ENCODE results near the gene AGPS. TPM values are rescaled to one million over a fixed set of nuclear protein-coding genes. Genes with fewer than 3 reads are reported as not detected.

AGPS gene
- total and polyA plus RNA-seq, 2 donors (not counting 1 experiment from before 2014, with no cell fraction given), result 15.9 to 18.0 TPM

- Histone ChIP-seq H2AFZ (ENCODE audit: low read length) (no peak overlapping the region), H3K4me3 (replicated peaks in 1 of 4; ENCODE audit: control extremely low read depth in 1 of 4, insufficient read depth in 1 of 4, low read depth in 3 of 4, low read length in 4 of 4) (no peak overlapping the region), H3K4me1 (ENCODE audit: control insufficient read depth, extremely low read depth, insufficient read depth, low read length) (no peaks in the 10 kb centered on the region), H3K4me2 (ENCODE audit: extremely low read depth, insufficient read depth, low read length) (no peak overlapping the region), H3K36me3 (ENCODE audit: control insufficient read depth, insufficient read depth, low read length) (no peaks in the 10 kb centered on the region), H3K9ac (ENCODE audit: insufficient read depth, low read length) (no peak overlapping the region), H3K79me2 (ENCODE audit: control insufficient read depth, insufficient read depth, low read length) (no peaks in the 10 kb centered on the region), H3K27me3 (ENCODE audit: control insufficient read depth, insufficient read depth, low read length) (no peaks in the 10 kb centered on the region), H4K20me1 (ENCODE audit: control insufficient read depth, extremely low read depth, insufficient read depth, low read length) (no peaks in the 10 kb centered on the region), H3K27ac (ENCODE audit: insufficient read depth, low read length) (no peak overlapping the region), H3K9me3 (ENCODE audit: control insufficient read depth, insufficient read depth, low read depth, low read length) (no peaks in the 10 kb centered on the region)
- TF ChIP-seq EZH2 (IDR thresholded peaks at IDR 0.05; ENCODE audit: low read length, missing control alignments), result no peak
- TF ChIP-seq CTCF (conservative IDR thresholded peaks at IDR 0.05 in 1 of 2, IDR thresholded peaks at IDR 0.05 in 1 of 2; ENCODE audit: low read depth in 1 of 2, low read length in 2 of 2), result no peak
- DNase-seq (ENCODE audit: low read depth in 2 of 2), result no peak
Observed at GRCh38 chr2:177380181-177380580, 12.4 kb upstream of the AGPS start.

GRCh38 chr2:177383935-177384334, 8.6 kb upstream of the AGPS start:
- H2AFZ ChIP-seq (ENCODE audit: low read length), result no peak overlapping the region
- TF ChIP-seq CTCF (conservative IDR thresholded peaks at IDR 0.05 in 1 of 2, IDR thresholded peaks at IDR 0.05 in 1 of 2; ENCODE audit: low read depth in 1 of 2, low read length in 2 of 2) (no peak), EZH2 (IDR thresholded peaks at IDR 0.05; ENCODE audit: low read length, missing control alignments) (no peak)
- H3K4me2 ChIP-seq (ENCODE audit: extremely low read depth, insufficient read depth, low read length), result no peak overlapping the region
- H4K20me1 ChIP-seq (ENCODE audit: control insufficient read depth, extremely low read depth, insufficient read depth, low read length), result no peaks in the 10 kb centered on the region
- H3K4me1 ChIP-seq (ENCODE audit: control insufficient read depth, extremely low read depth, insufficient read depth, low read length), result no peaks in the 10 kb centered on the region
- H3K27me3 ChIP-seq (ENCODE audit: control insufficient read depth, insufficient read depth, low read length), result no peaks in the 10 kb centered on the region
- H3K36me3 ChIP-seq (ENCODE audit: control insufficient read depth, insufficient read depth, low read length), result no peaks in the 10 kb centered on the region
- no peak overlapping the region for H3K9ac ChIP-seq (ENCODE audit: insufficient read depth, low read length)
- H3K27ac ChIP-seq (ENCODE audit: insufficient read depth, low read length), result no peak overlapping the region
- no peaks in the 10 kb centered on the region for H3K9me3 ChIP-seq (ENCODE audit: control insufficient read depth, insufficient read depth, low read depth, low read length)
- no peak for DNase-seq (ENCODE audit: low read depth in 2 of 2)
- H3K79me2 ChIP-seq (ENCODE audit: control insufficient read depth, insufficient read depth, low read length), result no peaks in the 10 kb centered on the region
- no peak overlapping the region for H3K4me3 ChIP-seq (replicated peaks in 1 of 4; ENCODE audit: control extremely low read depth in 1 of 4, insufficient read depth in 1 of 4, low read depth in 3 of 4, low read length in 4 of 4)

- Histone ChIP-seq H4K20me1 (ENCODE audit: control insufficient read depth, extremely low read depth, insufficient read depth, low read length) (no peaks in the 10 kb centered on the region), H3K36me3 (ENCODE audit: control insufficient read depth, insufficient read depth, low read length) (no peaks in the 10 kb centered on the region), H3K9me3 (ENCODE audit: control insufficient read depth, insufficient read depth, low read depth, low read length) (no peaks in the 10 kb centered on the region), H3K27me3 (ENCODE audit: control insufficient read depth, insufficient read depth, low read length) (no peaks in the 10 kb centered on the region), H3K4me3 (replicated peaks in 1 of 4; ENCODE audit: control extremely low read depth in 1 of 4, insufficient read depth in 1 of 4, low read depth in 3 of 4, low read length in 4 of 4) (no peak overlapping the region), H3K27ac (ENCODE audit: insufficient read depth, low read length) (no peak overlapping the region), H3K4me1 (ENCODE audit: control insufficient read depth, extremely low read depth, insufficient read depth, low read length) (no peaks in the 10 kb centered on the region), H3K4me2 (ENCODE audit: extremely low read depth, insufficient read depth, low read length) (no peak overlapping the region), H2AFZ (ENCODE audit: low read length) (no peak overlapping the region), H3K9ac (ENCODE audit: insufficient read depth, low read length) (no peak overlapping the region), H3K79me2 (ENCODE audit: control insufficient read depth, insufficient read depth, low read length) (no peaks in the 10 kb centered on the region)
- TF ChIP-seq CTCF (conservative IDR thresholded peaks at IDR 0.05 in 1 of 2, IDR thresholded peaks at IDR 0.05 in 1 of 2; ENCODE audit: low read depth in 1 of 2, low read length in 2 of 2), result no peak
- TF ChIP-seq EZH2 (IDR thresholded peaks at IDR 0.05; ENCODE audit: low read length, missing control alignments), result no peak
- DNase-seq (ENCODE audit: low read depth in 2 of 2), result no peak
Observed at GRCh38 chr2:177385151-177385550, 7.4 kb upstream of the AGPS start.
